GM19240 (cell line): ENCODE measurements around the gene PRXL2A.

Experiments used
- DNase-seq: peaks from one replicate; pipeline ENCODE4 v3.0.0; 2011; ENCODE audit warnings: low spot score; ENCODE audit not compliant: insufficient read length

The PRXL2A gene

GRCh38 chr10:80444124-80444523 lies 35.8 kb downstream of the PRXL2A start:
- DNase-seq, result no peak

DNA sequence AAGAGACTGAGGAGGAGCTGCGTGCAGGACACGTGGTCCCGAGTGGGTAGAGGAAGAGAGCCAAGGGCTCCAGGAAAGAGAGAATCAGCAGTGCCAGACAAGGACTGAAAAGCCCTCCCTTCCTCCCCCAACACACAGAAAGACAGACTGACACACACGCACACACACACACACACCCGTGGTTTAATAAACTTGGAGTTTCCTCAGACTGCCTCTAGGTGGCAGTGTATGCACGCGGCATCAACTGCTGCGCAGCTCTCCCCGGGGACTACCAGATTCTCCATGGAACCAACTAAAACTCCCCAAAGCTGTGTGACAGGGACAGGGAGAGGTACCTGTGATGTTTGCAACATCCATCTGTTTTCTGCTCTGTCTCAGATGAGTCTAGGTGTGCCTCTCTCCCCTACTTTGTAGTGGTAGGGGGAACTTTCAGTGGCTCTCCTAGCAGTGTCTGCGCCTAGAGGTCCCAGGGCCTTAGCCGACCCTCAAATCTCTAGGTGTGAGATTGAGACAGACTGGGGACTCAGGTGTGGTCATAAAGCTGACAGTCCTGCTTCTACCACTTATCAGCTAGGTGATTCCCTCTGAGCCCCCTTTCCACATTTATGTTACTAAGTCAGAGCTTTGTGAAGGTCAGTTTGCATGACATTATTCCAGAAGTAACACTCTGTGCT lies 36.4 kb downstream of the PRXL2A start:
- peak; percentile 58 for DNase-seq

DNA sequence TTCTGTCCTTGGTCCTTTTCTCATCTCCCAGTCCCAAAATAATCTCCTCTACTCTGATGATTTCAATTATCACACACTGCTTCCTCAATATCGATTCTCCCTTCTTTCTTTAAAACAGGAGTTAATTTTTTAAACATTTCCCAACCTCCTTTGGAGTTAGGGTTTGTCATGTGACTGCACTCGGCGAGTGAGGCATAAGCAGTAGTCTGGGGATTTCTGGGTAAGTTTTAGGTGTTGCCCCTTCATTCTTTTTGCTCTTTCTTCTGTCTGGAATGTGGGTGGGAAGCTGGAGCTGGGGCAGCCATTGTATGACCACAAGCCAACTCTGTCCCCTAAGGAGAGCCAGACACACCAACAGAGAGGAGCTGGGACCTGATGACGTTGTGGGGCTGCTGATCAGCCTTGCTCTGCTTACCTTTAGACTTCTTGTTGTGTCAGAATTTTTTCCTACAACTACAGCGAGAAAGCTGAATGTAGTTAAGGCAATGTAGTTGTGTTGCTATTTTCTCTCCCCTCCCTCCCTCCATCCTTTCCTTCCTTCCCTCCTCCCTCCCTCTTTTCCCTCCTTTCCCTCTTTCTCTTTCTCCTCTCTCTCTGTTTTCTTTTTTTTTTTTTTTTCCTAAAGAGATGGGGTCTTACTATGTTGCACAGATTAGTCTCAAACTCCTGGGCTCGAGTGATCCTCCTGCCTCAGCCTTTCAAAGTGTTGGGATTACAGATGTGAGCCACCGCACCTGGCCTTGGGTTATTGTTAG lies 39.3 kb downstream of the PRXL2A start:
- DNase-seq, result no peak

DNA sequence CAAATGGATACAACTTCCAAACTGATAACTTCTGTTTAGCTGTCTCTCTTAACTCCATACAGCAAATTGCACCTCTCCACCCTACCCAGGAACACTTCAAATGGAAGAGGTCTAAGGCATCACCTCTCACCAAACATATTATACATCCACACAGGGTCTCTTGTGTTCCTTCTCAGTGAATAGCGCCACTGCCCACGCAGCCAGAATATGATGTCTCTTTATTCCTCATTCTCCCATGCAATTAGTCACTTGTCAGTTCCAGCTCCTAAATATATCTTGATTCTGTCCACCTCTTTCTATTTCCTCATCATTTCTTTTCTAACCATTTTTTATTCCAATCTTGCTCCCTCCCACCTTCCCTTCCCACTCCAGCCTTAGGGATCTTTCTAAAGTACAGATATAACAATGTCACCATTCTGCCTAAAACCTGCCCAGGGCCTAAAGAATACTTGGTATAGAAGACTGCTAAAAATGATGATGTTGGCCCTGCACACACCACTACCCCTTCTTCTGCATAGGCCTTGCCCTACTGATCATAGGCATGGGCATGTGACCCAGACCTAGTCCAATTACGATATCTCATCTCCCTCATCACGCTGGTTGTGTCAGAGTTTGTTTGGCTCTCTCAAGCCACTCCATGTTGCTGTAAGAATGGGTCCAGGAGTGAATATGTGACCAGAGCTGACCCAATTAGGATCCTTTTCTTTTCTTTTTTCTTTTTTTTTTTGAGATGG lies 40.0 kb downstream of the PRXL2A start:
- DNase-seq, result no peak

GRCh38 chr10:80449520-80449919 lies 41.2 kb downstream of the PRXL2A start:
- no peak for DNase-seq

GRCh38 chr10:80451132-80451531 lies 42.8 kb downstream of the PRXL2A start:
- DNase-seq, result no peak

DNA sequence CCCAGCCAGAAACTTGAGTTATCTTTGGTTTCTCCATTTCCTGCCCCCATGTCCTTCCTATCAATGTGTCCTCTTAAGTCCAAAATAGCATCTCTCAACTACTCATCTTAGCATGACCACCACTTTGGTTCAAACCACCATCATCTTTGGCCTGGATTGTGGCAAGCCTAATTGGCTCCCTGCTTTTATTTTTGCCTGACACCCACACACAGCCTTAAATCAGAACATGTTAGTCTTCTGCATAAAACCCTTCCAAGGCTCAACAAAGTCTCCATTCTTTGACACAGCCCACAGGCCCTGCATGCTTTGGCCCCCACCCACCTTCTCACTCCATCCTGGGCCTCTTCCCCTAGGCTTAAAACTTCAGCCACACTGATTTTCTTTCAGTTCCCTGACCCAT lies 43.7 kb downstream of the PRXL2A start:
- DNase-seq, result no peak

GRCh38 chr10:80452640-80453039 lies 44.3 kb downstream of the PRXL2A start:
- DNase-seq, result no peak

DNA sequence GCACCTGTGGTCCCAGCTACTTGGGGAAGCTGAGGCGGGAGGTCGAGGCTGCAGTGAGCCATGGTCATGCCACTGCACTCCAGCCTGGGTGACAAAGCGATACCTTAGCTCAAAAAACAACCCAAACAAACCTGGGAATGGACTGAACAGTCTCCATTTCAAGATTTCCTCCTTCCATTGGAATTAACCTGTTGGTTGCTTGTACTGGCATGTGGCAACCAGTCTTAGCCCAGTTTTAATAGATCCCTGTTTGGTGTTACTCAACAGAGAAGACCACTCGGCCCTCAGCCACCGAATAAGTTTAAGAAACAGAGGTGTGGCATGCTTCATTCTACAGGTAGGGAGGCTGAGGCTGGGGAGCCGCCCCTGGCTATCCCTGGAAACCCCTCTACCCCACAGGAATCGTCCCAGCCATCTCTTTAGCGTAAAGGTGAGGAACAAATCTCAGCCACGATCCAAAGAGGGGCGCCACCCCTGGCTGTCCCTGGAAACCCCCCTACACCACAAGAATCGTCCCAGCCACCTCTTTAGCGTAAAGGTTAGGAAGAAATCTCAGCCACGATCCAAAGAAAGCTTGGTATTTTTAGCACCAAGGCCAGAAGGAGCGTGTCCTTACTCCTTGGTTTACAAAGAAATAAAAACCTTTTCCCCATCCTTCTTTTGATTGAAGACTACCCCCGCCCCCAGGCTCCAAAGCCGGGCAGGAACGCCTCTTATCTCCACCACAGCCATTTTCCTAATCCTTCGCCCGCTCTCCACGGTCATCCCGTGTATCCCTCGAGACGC lies 44.9 kb downstream of the PRXL2A start:
- DNase-seq, result no peak

- peak; percentile 67 for DNase-seq
Measured at GRCh38 chr10:80453842-80454512, 45.6 kb downstream of the PRXL2A start, which contains the start of gene TSPAN14. Gene TSPAN14 (plus strand): TSS chr10:80454310. CDS start chr10:80489234, 34,924 bp downstream.

DNA sequence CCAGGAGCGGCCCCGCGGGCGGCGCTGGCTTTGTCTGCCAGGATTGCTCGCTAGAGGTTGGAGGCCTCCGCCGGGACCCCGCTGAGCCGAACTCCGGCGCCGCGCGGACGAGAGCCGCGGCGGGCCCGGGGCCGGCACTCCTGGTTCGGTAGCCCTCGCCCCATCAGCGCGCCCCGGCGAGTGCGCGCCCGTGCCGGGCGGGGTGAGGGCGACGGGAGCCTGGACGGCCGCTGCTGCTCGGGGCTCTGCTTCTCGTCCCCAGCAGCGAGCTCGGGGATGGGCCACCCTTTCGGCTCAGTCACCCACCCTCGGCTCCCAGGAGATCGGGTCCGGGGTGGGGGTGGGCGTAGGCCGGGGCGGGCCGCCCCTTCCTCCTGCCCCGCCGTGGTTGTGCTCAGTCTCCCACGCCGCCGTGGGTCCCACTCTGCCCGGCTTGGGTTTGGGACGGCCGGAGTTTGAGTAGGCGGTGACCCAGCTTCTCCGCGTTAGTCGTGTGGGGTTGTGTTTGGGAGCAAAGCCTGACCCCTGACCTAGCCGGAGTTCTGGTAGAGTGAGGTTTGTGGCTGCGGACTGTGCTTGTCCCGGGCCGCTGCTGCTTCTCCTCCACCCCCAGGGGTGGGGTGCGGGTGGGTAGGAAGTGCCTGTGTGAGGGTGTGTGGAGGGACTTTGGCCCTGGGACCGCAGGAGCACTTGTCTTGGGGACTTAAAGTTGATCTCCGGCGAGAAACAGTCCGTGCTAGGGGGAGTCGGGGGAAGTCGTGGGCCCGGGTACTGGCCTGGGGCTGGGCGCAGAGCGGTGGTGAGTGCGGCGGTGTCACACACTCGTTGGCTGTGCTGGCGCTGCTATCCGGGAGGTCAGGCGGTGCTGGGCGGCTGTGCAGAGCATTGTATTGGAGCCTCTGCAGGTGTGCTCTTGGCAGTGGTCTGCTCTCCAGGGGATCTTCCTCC lies 46.4 kb downstream of the PRXL2A start:
- DNase-seq, result peak; percentile 33

GRCh38 chr10:80455461-80456349 lies 47.4 kb downstream of the PRXL2A start:
- DNase-seq, result no peak

DNA sequence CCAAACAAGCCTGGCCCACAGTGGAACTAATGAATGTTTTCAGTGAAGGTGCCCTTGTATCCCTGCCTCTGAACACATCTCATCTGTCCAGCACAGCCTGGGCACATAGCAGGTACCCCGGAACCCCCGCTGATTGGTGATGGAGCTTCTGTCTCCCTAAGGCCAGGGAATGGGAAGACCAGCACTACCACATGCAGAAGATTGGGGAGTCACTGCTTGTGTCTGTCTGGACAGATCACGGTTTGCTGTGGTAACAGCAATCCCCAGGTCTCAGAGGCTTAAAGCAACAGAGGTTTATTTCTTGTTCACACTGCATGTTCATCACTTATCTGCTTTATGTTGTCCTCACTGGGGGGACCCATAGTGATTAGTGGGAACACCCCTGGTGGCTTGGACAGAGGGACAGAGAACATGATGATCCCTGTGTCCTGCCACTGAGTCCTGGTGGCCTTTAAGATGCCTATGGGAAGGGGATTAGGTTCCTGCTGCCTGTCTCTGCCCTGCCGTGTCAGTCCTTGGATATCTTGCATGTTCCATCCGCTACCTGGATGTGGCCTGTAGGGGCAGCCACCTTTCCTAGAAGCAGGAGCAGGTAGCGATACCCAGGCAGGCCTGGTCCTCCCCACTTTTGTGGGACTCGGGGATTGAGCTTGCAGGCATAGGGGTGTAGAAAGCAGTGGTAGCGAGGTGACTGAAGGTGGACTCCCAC lies 49.4 kb downstream of the PRXL2A start:
- no peak for DNase-seq

DNA sequence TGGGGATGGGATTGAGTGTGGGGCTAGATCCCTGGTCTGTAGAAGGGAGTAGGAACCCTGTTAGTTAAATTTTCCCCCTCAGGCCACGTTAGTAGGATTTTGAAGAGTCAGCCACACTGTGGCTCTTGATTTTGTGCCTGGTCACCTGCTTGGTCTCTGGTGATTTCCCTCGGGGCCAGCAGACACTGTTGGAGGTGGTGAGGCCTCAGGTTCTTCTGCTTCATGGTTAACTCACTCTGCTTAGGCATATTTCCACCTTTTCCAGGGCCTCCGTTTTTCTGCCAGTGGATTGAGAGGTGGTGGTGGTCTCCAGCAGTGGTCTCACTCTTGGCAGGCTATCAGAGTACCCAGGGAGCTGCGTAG lies 49.9 kb downstream of the PRXL2A start:
- no peak for DNase-seq

- no peak for DNase-seq
Measured at GRCh38 chr10:80458638-80459037, 50.3 kb downstream of the PRXL2A start.

GRCh38 chr10:80459047-80459865 lies 50.9 kb downstream of the PRXL2A start:
- DNase-seq, result peak; percentile 68
